Hepatocyte (in vitro differentiated cells): ENCODE data around the gene FAM53B.

Experiments
- EZH2 ChIP-seq: fragments of 200-600 bp; sonication (generic); IDR thresholded peaks from 2 replicates; pipeline ENCODE4 v1.6.1; 2016; ENCODE audit warnings: antibody characterized with exemption, mild to moderate bottlenecking, borderline replicate concordance
- TF ChIP-seq, protein P1 (sequence below): fragments of 200-600 bp; sonication (generic); IDR thresholded peaks from 2 replicates; pipeline ENCODE4 v1.5.1; 2016; ENCODE audit warnings: antibody characterized with exemption, mild to moderate bottlenecking; ENCODE audit not compliant: poor library complexity

DNA sequence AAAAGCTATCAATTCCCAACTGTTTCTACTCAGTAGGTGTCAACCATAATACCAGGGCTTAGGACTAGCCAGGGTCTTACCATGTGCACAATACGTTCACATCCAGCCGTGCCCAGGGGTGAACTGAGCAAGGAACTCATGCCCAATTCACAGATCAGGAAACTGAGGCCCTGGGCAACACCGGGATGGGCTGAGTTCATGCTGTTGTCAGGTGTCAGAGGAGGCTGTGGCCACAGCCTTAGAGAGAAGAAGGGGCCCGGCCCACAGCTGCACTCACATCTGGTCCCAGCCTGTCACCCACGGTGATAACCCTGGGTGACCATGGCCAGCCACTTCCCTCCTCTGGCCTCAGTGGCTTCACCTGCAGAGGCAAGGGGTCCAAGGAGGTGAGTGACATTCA is 92.0 kb downstream of the FAM53B start:
- TF ChIP-seq, protein P1, sequence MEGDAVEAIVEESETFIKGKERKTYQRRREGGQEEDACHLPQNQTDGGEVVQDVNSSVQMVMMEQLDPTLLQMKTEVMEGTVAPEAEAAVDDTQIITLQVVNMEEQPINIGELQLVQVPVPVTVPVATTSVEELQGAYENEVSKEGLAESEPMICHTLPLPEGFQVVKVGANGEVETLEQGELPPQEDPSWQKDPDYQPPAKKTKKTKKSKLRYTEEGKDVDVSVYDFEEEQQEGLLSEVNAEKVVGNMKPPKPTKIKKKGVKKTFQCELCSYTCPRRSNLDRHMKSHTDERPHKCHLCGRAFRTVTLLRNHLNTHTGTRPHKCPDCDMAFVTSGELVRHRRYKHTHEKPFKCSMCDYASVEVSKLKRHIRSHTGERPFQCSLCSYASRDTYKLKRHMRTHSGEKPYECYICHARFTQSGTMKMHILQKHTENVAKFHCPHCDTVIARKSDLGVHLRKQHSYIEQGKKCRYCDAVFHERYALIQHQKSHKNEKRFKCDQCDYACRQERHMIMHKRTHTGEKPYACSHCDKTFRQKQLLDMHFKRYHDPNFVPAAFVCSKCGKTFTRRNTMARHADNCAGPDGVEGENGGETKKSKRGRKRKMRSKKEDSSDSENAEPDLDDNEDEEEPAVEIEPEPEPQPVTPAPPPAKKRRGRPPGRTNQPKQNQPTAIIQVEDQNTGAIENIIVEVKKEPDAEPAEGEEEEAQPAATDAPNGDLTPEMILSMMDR, result no peak
- no peak for TF ChIP-seq EZH2
